ENCODE data around the gene ROBO1. TPM values are rescaled to one million over a fixed set of nuclear protein-coding genes. Genes with fewer than 3 reads are reported as not detected.

The ROBO1 gene
- total RNA-seq, 2 experiments from 2014 or later, result 0.36 to 0.69 TPM

GRCh38 chr3:78957456-78957855, 810.3 kb downstream of the ROBO1 start:
- intact Hi-C loops (cut with DNase I, micrococcal nuclease), result no loop called here
- ChIA-PET CTCF (no interaction called here), POLR2A (no interaction called here)
- Histone ChIP-seq H3K4me3 (ENCODE audit: low read length) (no peak overlapping the region), H3K27ac (ENCODE audit: low read depth in 1 of 2, low read length in 2 of 2) (no peak overlapping the region), H3K36me3 (ENCODE audit: insufficient read depth, low read length) (no peaks in the 10 kb centered on the region), H3K27me3 (ENCODE audit: control insufficient read depth in 1 of 2, insufficient read depth in 2 of 2, low read length in 2 of 2) (no peaks in the 10 kb centered on the region), H3K4me1 (ENCODE audit: insufficient read depth, low read length) (no peaks in the 10 kb centered on the region), H3K9me3 (ENCODE audit: control insufficient read depth in 1 of 2, insufficient read depth in 1 of 2, low read length in 2 of 2) (peaks cover 0 to 8% of the 10 kb centered on the region in 2 experiments)
- TF ChIP-seq CTCF (IDR thresholded peaks at IDR 0.05), result no peak
- H3K4me1 Mint-ChIP-seq (ENCODE audit: low read depth), result no peaks in the 10 kb centered on the region
- no peaks in the 10 kb centered on the region for H3K36me3 Mint-ChIP-seq (ENCODE audit: low read depth)
- no peaks in the 10 kb centered on the region for H3K27me3 Mint-ChIP-seq
- DNase-seq (no peak), ATAC-seq (ENCODE audit: poor library complexity) (no peak)
- no peak overlapping the region for H3K27ac Mint-ChIP-seq
- H3K9me3 Mint-ChIP-seq, result no peaks in the 10 kb centered on the region
- H3K4me3 Mint-ChIP-seq, result no peak overlapping the region

GRCh38 chr3:78951342-78951945, 816.4 kb downstream of the ROBO1 start:
- H3K27me3 ChIP-seq (ENCODE audit: control insufficient read depth in 1 of 2, insufficient read depth in 2 of 2, low read length in 2 of 2), result no peaks in the 10 kb centered on the region
- H3K27ac ChIP-seq (ENCODE audit: low read depth in 1 of 2, low read length in 2 of 2), result no peak overlapping the region
- no peak overlapping the region for H3K4me3 Mint-ChIP-seq
- no peaks in the 10 kb centered on the region for H3K36me3 ChIP-seq (ENCODE audit: insufficient read depth, low read length)
- no peak overlapping the region for H3K27ac Mint-ChIP-seq
- H3K4me1 ChIP-seq (ENCODE audit: insufficient read depth, low read length), result no peaks in the 10 kb centered on the region
- ChIA-PET CTCF (no interaction called here), POLR2A (no interaction called here)
- peaks cover 4% of the 10 kb centered on the region for H3K9me3 Mint-ChIP-seq
- H3K4me1 Mint-ChIP-seq (ENCODE audit: low read depth), result no peaks in the 10 kb centered on the region
- H3K4me3 ChIP-seq (ENCODE audit: low read length), result no peak overlapping the region
- H3K9me3 ChIP-seq (ENCODE audit: control insufficient read depth in 1 of 2, insufficient read depth in 1 of 2, low read length in 2 of 2), result no peaks in the 10 kb centered on the region
- DNase-seq (no peak), ATAC-seq (ENCODE audit: poor library complexity) (no peak)
- intact Hi-C loops (cut with DNase I, micrococcal nuclease), result no loop called here
- TF ChIP-seq CTCF (IDR thresholded peaks at IDR 0.05), result no peak
- no peaks in the 10 kb centered on the region for H3K36me3 Mint-ChIP-seq (ENCODE audit: low read depth)
- H3K27me3 Mint-ChIP-seq, result no peaks in the 10 kb centered on the region

GRCh38 chr3:78941587-78941986, 826.2 kb downstream of the ROBO1 start:
- ATAC-seq (ENCODE audit: poor library complexity), result no peak
- intact Hi-C loops (cut with DNase I, micrococcal nuclease), result no loop called here
- Histone ChIP-seq H3K4me3 (ENCODE audit: low read length) (no peak overlapping the region), H3K4me1 (ENCODE audit: insufficient read depth, low read length) (no peaks in the 10 kb centered on the region), H3K9me3 (ENCODE audit: control insufficient read depth in 1 of 2, insufficient read depth in 1 of 2, low read length in 2 of 2) (peaks cover 0 to 13% of the 10 kb centered on the region in 2 experiments), H3K36me3 (ENCODE audit: insufficient read depth, low read length) (no peaks in the 10 kb centered on the region), H3K27me3 (ENCODE audit: control insufficient read depth in 1 of 2, insufficient read depth in 2 of 2, low read length in 2 of 2) (no peaks in the 10 kb centered on the region), H3K27ac (ENCODE audit: low read depth in 1 of 2, low read length in 2 of 2) (no peak overlapping the region)
- Mint-ChIP-seq H3K27ac (no peak overlapping the region), H3K36me3 (ENCODE audit: low read depth) (no peaks in the 10 kb centered on the region), H3K27me3 (no peaks in the 10 kb centered on the region), H3K9me3 (peaks cover 14% of the 10 kb centered on the region), H3K4me3 (no peak overlapping the region), H3K4me1 (ENCODE audit: low read depth) (no peaks in the 10 kb centered on the region)
- ChIA-PET CTCF (no interaction called here), POLR2A (no interaction called here)
- DNase-seq, result no peak
- no peak for TF ChIP-seq CTCF (IDR thresholded peaks at IDR 0.05)

Data from CD4-positive, alpha-beta T cell (primary cell).